DOHH2 (cell line): ENCODE measurements around the gene SPACDR.

Experiments used
- H3F3A ChIP-seq: fragments of 200-600 bp; sonication (generic), shearing (Covaris generic); 2 replicates; pipeline ENCODE4 v1.6.0; 2016; ENCODE audit warnings: antibody characterized with exemption, mild to moderate bottlenecking; ENCODE audit not compliant: control insufficient read depth, insufficient read depth
- H3K27ac ChIP-seq: fragments of 200-600 bp; sonication (generic); 2 replicates; pipeline ENCODE4 v1.5.1; 2014; ENCODE audit warnings: low read depth, mild to moderate bottlenecking, low read length, moderate library complexity
- H3K27me3 ChIP-seq: fragments of 200-600 bp; sonication (generic); 2 replicates; pipeline ENCODE4 v1.6.1; 2014; ENCODE audit warnings: mild to moderate bottlenecking, low read length, mixed read lengths; ENCODE audit not compliant: control insufficient read depth
- H3K36me3 ChIP-seq: fragments of 200-600 bp; sonication (generic); 2 replicates; pipeline ENCODE4 v1.6.1; 2014; ENCODE audit warnings: mild to moderate bottlenecking, low read length, moderate library complexity, mixed read lengths; ENCODE audit not compliant: control insufficient read depth
- H3K4me1 ChIP-seq: fragments of 200-600 bp; sonication (generic); 2 replicates; pipeline ENCODE4 v1.6.1; 2014; ENCODE audit warnings: mild to moderate bottlenecking, low read length, mixed read lengths; ENCODE audit not compliant: control insufficient read depth
- H3K4me2 ChIP-seq: fragments of 200-600 bp; sonication (generic); 2 replicates; pipeline ENCODE4 v1.6.0; 2014; ENCODE audit warnings: mild to moderate bottlenecking, low read length, moderate library complexity
- H3K4me3 ChIP-seq: fragments of 200-600 bp; sonication (generic); 2 replicates; pipeline ENCODE4 v1.5.1; 2014; ENCODE audit warnings: mild to moderate bottlenecking, low read length, mixed read lengths
- H3K79me2 ChIP-seq: fragments of 200-600 bp; sonication (generic); 2 replicates; pipeline ENCODE4 v1.6.1; 2014; ENCODE audit warnings: mild to moderate bottlenecking, low read length, mixed read lengths; ENCODE audit not compliant: control insufficient read depth
- H3K9me2 ChIP-seq: fragments of 200-600 bp; sonication (generic); replicated peaks from 2 replicates; pipeline ENCODE4 v1.6.1; 2014; ENCODE audit warnings: mild to moderate bottlenecking, low read length, mixed read lengths; ENCODE audit not compliant: control insufficient read depth
- H3K9me3 ChIP-seq: fragments of 200-600 bp; sonication (generic); 2 replicates; pipeline ENCODE4 v1.6.1; 2014; ENCODE audit warnings: antibody characterized with exemption, low read length, mixed read lengths; ENCODE audit not compliant: control insufficient read depth, insufficient read depth
- H4K20me1 ChIP-seq: fragments of 200-600 bp; sonication (generic); 2 replicates; pipeline ENCODE4 v1.6.0; 2014; ENCODE audit warnings: low read depth, mild to moderate bottlenecking, antibody characterized with exemption, low read length, moderate library complexity; ENCODE audit not compliant: control insufficient read depth, insufficient read depth
- CTCF ChIP-seq: fragments of 200-600 bp; sonication (generic); IDR thresholded peaks from one replicate; pipeline ENCODE4 v1.5.1; 2014; ENCODE audit warnings: antibody characterized with exemption, mild to moderate bottlenecking, low read depth, low read length; ENCODE audit not compliant: poor library complexity, severe bottlenecking
- EZH2phosphoT487 ChIP-seq: fragments of 200-600 bp; sonication (generic); IDR thresholded peaks from 2 replicates; pipeline ENCODE4 v1.6.1; 2017; ENCODE audit warnings: borderline replicate concordance, mild to moderate bottlenecking, antibody characterized with exemption, low read length, moderate library complexity, mixed read lengths

Gene SPACDR

GRCh38 chr7:100413346-100413745 is 50.7 kb downstream of the SPACDR start:
- H3K4me1 ChIP-seq = peaks cover 25% of the 10 kb centered on the region
- TF ChIP-seq CTCF (no peak), EZH2phosphoT487 (no peak)
- H3K27me3 ChIP-seq = peaks cover 10% of the 10 kb centered on the region; the same call in 1 of the 2 replicates
- H4K20me1 ChIP-seq = no peaks in the 10 kb centered on the region
- H3K79me2 ChIP-seq = no peaks in the 10 kb centered on the region
- H3K9me2 ChIP-seq = no peaks in the 10 kb centered on the region
- no peaks in the 10 kb centered on the region for H3K36me3 ChIP-seq
- H3F3A ChIP-seq = no peaks in the 10 kb centered on the region
- peak overlapping the region; percentile 21 for H3K4me3 ChIP-seq
- H3K9me3 ChIP-seq = no peaks in the 10 kb centered on the region
- no peak overlapping the region for H3K27ac ChIP-seq
- H3K4me2 ChIP-seq = peak overlapping the region; percentile 54

GRCh38 chr7:100411101-100411500 is 53.0 kb downstream of the SPACDR start:
- TF ChIP-seq EZH2phosphoT487 (no peak), CTCF (no peak)
- Histone ChIP-seq H3K9me2 (no peaks in the 10 kb centered on the region), H3K4me1 (peaks cover 35% of the 10 kb centered on the region), H3K27me3 (peaks cover 11% of the 10 kb centered on the region; the same call in 1 of the 2 replicates), H3K9me3 (no peaks in the 10 kb centered on the region), H4K20me1 (no peaks in the 10 kb centered on the region), H3K27ac (no peak overlapping the region), H3F3A (no peaks in the 10 kb centered on the region), H3K36me3 (no peaks in the 10 kb centered on the region), H3K4me3 (no peak overlapping the region), H3K79me2 (no peaks in the 10 kb centered on the region), H3K4me2 (no peak overlapping the region; the same call in 1 of the 2 replicates)

- H3K79me2 ChIP-seq = no peaks in the 10 kb centered on the region
- no peaks in the 10 kb centered on the region for H3K9me2 ChIP-seq
- TF ChIP-seq CTCF (peak; percentile 89), EZH2phosphoT487 (no peak)
- peaks cover 13% of the 10 kb centered on the region; the same call in 1 of the 2 replicates for H3K27me3 ChIP-seq
- no peak overlapping the region for H3K27ac ChIP-seq
- H3K4me1 ChIP-seq = peaks cover 21% of the 10 kb centered on the region
- no peaks in the 10 kb centered on the region for H3K9me3 ChIP-seq
- peak overlapping the region; percentile 18; the same call in 1 of the 2 replicates for H3K4me2 ChIP-seq
- no peaks in the 10 kb centered on the region for H4K20me1 ChIP-seq
- H3K4me3 ChIP-seq = no peak overlapping the region
- H3K36me3 ChIP-seq = no peaks in the 10 kb centered on the region
- H3F3A ChIP-seq = no peaks in the 10 kb centered on the region
These were observed 56.5 kb downstream of the SPACDR start for GRCh38 chr7:100407285-100408180.
